HS-5 (cell line): ENCODE data around the gene ATG4A.

Source experiments
- DNase-seq: peaks from one replicate; pipeline ENCODE4 v3.0.0-alpha.2; 2012; ENCODE audit warnings: low read depth

ATG4A gene

GRCh38 chrX:108091264-108091877 lies at the start of gene ATG4A, which contains the start of gene PSMD10:
ATG4A (plus strand) TSS chrX:108091778; CDS start chrX:108091827, 49 bp downstream.
PSMD10 (minus strand) TSS chrX:108091542; CDS start chrX:108091520, 22 bp downstream.
- DNase-seq = peak; percentile 73

GRCh38 chrX:108044554-108045256 lies 46.9 kb upstream of the ATG4A start, which contains the start of gene VSIG1:
VSIG1 (plus strand) TSS chrX:108045065; CDS start chrX:108045131, 66 bp downstream.
- no peak for DNase-seq

GRCh38 chrX:108049649-108050048 lies 41.9 kb upstream of the ATG4A start:
- DNase-seq = no peak

GRCh38 chrX:108053218-108053617 lies 38.4 kb upstream of the ATG4A start:
- DNase-seq = no peak

- DNase-seq = no peak
Observed at GRCh38 chrX:108055546-108055945, 36.0 kb upstream of the ATG4A start.

- no peak for DNase-seq
Observed at GRCh38 chrX:108059801-108060200, 31.8 kb upstream of the ATG4A start.

- no peak for DNase-seq
Observed at GRCh38 chrX:108064001-108064400, 27.6 kb upstream of the ATG4A start.

- DNase-seq = no peak
Observed at GRCh38 chrX:108064613-108065012, 27.0 kb upstream of the ATG4A start.

GRCh38 chrX:108068121-108068520 lies 23.5 kb upstream of the ATG4A start:
- DNase-seq = no peak

GRCh38 chrX:108070891-108071290 lies 20.7 kb upstream of the ATG4A start:
- peak; percentile 41 for DNase-seq

- DNase-seq = no peak
Observed at GRCh38 chrX:108071578-108071977, 20.0 kb upstream of the ATG4A start.

GRCh38 chrX:108072746-108073145 lies 18.8 kb upstream of the ATG4A start:
- no peak for DNase-seq

GRCh38 chrX:108081110-108081509 lies 10.5 kb upstream of the ATG4A start:
- DNase-seq = no peak

- no peak for DNase-seq
Observed at GRCh38 chrX:108087792-108088191, 3.8 kb upstream of the ATG4A start.

- no peak for DNase-seq
Observed at GRCh38 chrX:108088511-108088910, 3.1 kb upstream of the ATG4A start.

GRCh38 chrX:108090491-108091263 lies 901 bp upstream of the ATG4A start:
- no peak for DNase-seq

GRCh38 chrX:108091878-108092291 lies 307 bp downstream of the ATG4A start:
- no peak for DNase-seq

- no peak for DNase-seq
Observed at GRCh38 chrX:108097380-108097779, 5.8 kb downstream of the ATG4A start.

- no peak for DNase-seq
Observed at GRCh38 chrX:108105473-108105872, 13.9 kb downstream of the ATG4A start.

GRCh38 chrX:108114541-108114940 lies 23.0 kb downstream of the ATG4A start:
- no peak for DNase-seq

- no peak for DNase-seq
Observed at GRCh38 chrX:108117988-108118387, 26.4 kb downstream of the ATG4A start.

- DNase-seq = no peak
Observed at GRCh38 chrX:108121291-108121690, 29.7 kb downstream of the ATG4A start.

- DNase-seq = no peak
Observed at GRCh38 chrX:108122748-108123147, 31.2 kb downstream of the ATG4A start.
